Spinal cord (tissue), 10 donors: ENCODE measurements around the gene CRYL1. TPM values are rescaled to one million over a fixed set of nuclear protein-coding genes. Genes with fewer than 3 reads are reported as not detected.
A peak's percentile ranks its signal among the peaks of the same experiment; 100 is the strongest.

Experiments
- DNase-seq, 6 donors: peaks; one replicate each; pipeline versions ENCODE4 v3.0.0 to v3.0.0-alpha.2; 2013 to 2015; ENCODE audit warnings: low spot score in 6 of 6, low read depth in 4 of 6
- H3K27ac ChIP-seq: one replicate; pipeline ENCODE4 v1.5.1; 2013; ENCODE audit warnings: low read depth, low read length, control low read depth
- H3K27me3 ChIP-seq: one replicate; pipeline ENCODE4 v1.6.1; 2013; ENCODE audit warnings: low read length; ENCODE audit not compliant: control insufficient read depth, insufficient read depth
- H3K36me3 ChIP-seq: one replicate; pipeline ENCODE4 v1.6.1; 2013; ENCODE audit warnings: low read length; ENCODE audit not compliant: control insufficient read depth, insufficient read depth
- H3K4me1 ChIP-seq: one replicate; pipeline ENCODE4 v1.6.1; 2013; ENCODE audit warnings: low read length; ENCODE audit not compliant: control insufficient read depth, insufficient read depth
- H3K4me3 ChIP-seq: one replicate; pipeline ENCODE4 v1.5.1; 2013; ENCODE audit warnings: low read depth, low read length, control low read depth
- H3K9me3 ChIP-seq: one replicate; pipeline ENCODE4 v1.6.1; 2013; ENCODE audit warnings: low read length; ENCODE audit not compliant: control insufficient read depth, insufficient read depth
- WGBS: methylation state at CpG from one replicate; pipeline ENCODE4 v1.1.5; 2013; ENCODE audit warnings: missing lambda C conversion rate; ENCODE audit not compliant: insufficient coverage; 5-methylcytosine and 5-hydroxymethylcytosine counted together
- polyA plus RNA-seq, 2 donors: library from polyadenylated mRNA; unstranded; fragments of 120-200 nt; gene quantifications; one replicate each; pipeline ENCODE4 v1.2.1, GENCODE V29; 2013; ENCODE audit not compliant: insufficient read length in 2 of 2
- total RNA-seq, 2 donors: library from RNA; depleted of rRNA in 1 of 2; stranded (reverse); fragments of 120-200 nt in 1 of 2; fragments of >200 nt in 1 of 2; gene quantifications; one replicate each; pipeline versions ENCODE4 v1.2.3 to v1.2.4, GENCODE V29; 2013 to 2014
- donor health status: healthy.

CRYL1 gene
- total and polyA plus RNA-seq, 4 donors = 43.9 to 60.0 (median 52.6) TPM

DNA sequence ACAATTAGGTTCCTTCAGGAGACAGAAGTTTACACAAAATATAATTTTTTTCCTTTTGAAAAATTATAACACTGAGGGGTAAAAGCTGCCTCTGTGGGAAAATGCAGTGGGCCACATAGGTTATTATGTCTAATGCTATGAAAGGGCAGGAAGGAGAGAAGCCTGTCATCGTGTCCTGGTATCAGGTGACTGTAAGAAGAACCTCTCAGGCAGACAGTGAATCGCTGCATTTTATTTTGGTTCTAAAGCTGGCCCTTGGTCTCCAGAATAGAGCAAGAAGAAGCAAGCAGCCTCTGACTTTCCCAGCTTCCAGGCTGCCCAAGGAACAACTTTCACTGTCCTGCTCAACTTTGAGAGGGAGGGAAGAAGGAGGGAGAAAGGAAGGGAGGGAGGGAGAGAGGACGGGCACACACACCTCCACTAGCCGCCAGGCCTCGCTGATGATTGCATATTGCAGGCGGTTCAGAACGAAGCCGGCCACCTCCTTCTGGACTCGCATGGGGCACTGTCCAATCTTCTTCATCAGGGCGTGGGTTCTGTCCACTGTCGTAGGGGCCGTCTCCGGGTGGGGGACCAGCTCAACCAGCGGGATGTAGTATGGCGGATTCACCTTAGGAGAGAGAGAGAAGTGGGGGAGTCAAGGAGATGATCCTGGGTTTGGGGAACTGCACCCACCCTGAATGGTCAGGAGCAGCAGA, 93.8 kb downstream of the CRYL1 start:
- DNase-seq = no peak
- Histone ChIP-seq H3K4me3 (no peak overlapping the region), H3K4me1 (peaks cover 24% of the 10 kb centered on the region), H3K27me3 (no peaks in the 10 kb centered on the region), H3K9me3 (no peaks in the 10 kb centered on the region), H3K27ac (no peak overlapping the region), H3K36me3 (peaks cover 23% of the 10 kb centered on the region)
- WGBS = 92% methylated on average over 14 of the region's 15 CpGs

DNA sequence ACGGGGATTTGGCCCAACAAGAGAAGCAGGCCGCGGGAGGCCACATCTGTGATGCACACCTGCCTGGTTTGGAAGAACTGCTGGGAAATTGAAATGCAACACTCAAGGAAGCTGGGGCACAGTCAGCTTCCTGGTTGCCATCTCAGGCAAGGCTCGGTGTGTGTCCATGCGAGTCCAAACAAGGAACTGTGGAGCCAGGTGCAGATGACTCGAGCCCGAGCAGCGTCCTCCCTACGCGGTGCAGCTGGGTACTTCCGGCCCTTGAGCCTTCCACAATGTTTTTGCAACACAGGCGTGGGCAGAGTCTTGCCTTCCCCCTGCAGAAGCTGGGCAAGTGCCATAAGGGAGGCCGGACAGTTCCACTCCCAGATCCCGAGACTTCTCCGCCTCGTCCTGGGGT, 94.6 kb downstream of the CRYL1 start:
- H3K4me3 ChIP-seq = no peak overlapping the region
- no peaks in the 10 kb centered on the region for H3K9me3 ChIP-seq
- H3K27ac ChIP-seq = no peak overlapping the region
- peaks cover 17% of the 10 kb centered on the region for H3K36me3 ChIP-seq
- no peak for DNase-seq
- peaks cover 21% of the 10 kb centered on the region for H3K4me1 ChIP-seq
- WGBS = 93% methylated on average over 16 of the region's 16 CpGs
- no peaks in the 10 kb centered on the region for H3K27me3 ChIP-seq

DNA sequence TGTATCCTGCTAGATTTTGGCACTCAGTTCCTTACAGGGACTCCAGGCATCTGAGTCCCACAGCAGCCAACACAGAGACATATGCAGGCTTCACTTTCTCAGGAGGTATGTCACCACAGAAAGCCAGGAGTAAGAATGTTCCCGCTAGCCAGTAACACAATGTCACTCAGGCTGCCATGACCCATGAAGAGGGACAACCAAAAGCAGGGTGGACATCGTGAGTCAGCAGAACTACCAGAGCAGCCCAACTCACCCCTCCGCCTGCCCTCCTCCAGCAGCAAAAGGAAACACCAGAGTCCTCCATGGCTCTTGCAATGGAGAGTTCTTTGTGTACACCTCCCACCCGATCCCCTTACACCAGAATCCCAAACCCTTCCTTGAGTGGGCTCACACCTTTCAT, 95.4 kb downstream of the CRYL1 start:
- H3K9me3 ChIP-seq = no peaks in the 10 kb centered on the region
- 89% methylated on average over 4 of the region's 4 CpGs for WGBS
- H3K27ac ChIP-seq = no peak overlapping the region
- no peak overlapping the region for H3K4me3 ChIP-seq
- DNase-seq = no peak
- no peaks in the 10 kb centered on the region for H3K27me3 ChIP-seq
- peaks cover 21% of the 10 kb centered on the region for H3K4me1 ChIP-seq
- H3K36me3 ChIP-seq = peaks cover 12% of the 10 kb centered on the region

DNA sequence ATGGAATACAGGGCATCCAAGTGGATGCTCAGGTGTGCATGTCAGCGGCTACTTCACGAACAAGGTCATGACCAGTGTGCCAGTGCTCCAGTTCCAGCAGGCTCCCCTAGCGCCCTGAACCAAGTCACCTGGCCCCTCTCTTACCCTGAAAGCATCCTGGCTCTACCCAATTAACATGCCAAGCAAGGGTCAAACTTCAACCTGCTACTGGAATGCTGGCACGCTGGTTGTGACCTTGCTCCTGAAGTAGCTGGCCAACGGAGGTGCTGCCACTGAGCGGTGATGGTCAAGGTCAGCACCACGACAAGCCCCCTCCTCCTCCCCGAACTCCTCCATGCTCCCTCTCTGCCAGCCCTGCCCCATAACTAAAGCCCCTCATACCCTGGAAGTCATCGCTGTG, 96.0 kb downstream of the CRYL1 start:
- no peaks in the 10 kb centered on the region for H3K27me3 ChIP-seq
- DNase-seq = no peak
- no peak overlapping the region for H3K27ac ChIP-seq
- no peak overlapping the region for H3K4me3 ChIP-seq
- H3K36me3 ChIP-seq = peaks cover 15% of the 10 kb centered on the region
- peaks cover 25% of the 10 kb centered on the region for H3K4me1 ChIP-seq
- 97% methylated on average over 9 of the region's 9 CpGs for WGBS
- no peaks in the 10 kb centered on the region for H3K9me3 ChIP-seq

- no peak for DNase-seq
- Histone ChIP-seq H3K4me3 (no peak overlapping the region), H3K4me1 (peaks cover 31% of the 10 kb centered on the region), H3K36me3 (peaks cover 18% of the 10 kb centered on the region), H3K27ac (no peak overlapping the region), H3K9me3 (no peaks in the 10 kb centered on the region), H3K27me3 (no peaks in the 10 kb centered on the region)
- 91% methylated on average over 9 of the region's 11 CpGs for WGBS
Measured at GRCh38 chr13:20428666-20429644, 96.7 kb downstream of the CRYL1 start.

GRCh38 chr13:20426766-20427448, 98.8 kb downstream of the CRYL1 start:
- Histone ChIP-seq H3K9me3 (no peaks in the 10 kb centered on the region), H3K27ac (no peak overlapping the region), H3K27me3 (no peaks in the 10 kb centered on the region), H3K4me3 (no peak overlapping the region), H3K4me1 (peaks cover 31% of the 10 kb centered on the region), H3K36me3 (peaks cover 18% of the 10 kb centered on the region)
- 72% methylated on average over 8 of the region's 11 CpGs for WGBS
- DNase-seq = no peak

DNA sequence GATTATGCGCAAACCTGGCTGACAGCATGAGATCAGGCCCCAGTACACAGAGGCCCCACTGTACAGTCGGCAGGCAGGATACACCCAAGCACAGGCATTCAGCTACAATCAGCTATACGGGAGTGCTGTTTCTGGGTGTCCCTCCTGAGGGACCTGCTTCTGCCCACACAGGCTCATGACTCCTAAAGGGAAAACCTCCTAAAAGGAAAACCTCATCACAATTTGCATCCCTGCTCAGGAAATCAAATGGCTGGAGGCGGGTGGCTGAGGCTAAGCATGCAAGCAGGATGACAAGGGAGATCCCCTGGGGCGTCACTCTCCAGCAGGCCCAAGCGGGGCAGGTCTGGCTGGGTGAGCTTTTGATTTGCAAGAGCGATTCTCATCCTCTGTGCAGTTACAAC, 99.8 kb downstream of the CRYL1 start:
- peak in 1 of 6 donors; percentile 49 for DNase-seq
- no peak overlapping the region for H3K27ac ChIP-seq
- no peak overlapping the region for H3K4me3 ChIP-seq
- peaks cover 12% of the 10 kb centered on the region for H3K36me3 ChIP-seq
- 45% methylated on average over 3 of the region's 7 CpGs for WGBS
- H3K4me1 ChIP-seq = peaks cover 31% of the 10 kb centered on the region
- H3K27me3 ChIP-seq = no peaks in the 10 kb centered on the region
- H3K9me3 ChIP-seq = no peaks in the 10 kb centered on the region

- no peaks in the 10 kb centered on the region for H3K27me3 ChIP-seq
- no peaks in the 10 kb centered on the region for H3K9me3 ChIP-seq
- H3K4me3 ChIP-seq = no peak overlapping the region
- peak overlapping the region; percentile 6 for H3K27ac ChIP-seq
- WGBS = 54% methylated on average over 12 of the region's 12 CpGs
- DNase-seq = peak in 2 of 6 donors; percentile 58 to 73
- peaks cover 31% of the 10 kb centered on the region for H3K4me1 ChIP-seq
- H3K36me3 ChIP-seq = peaks cover 12% of the 10 kb centered on the region
Measured at GRCh38 chr13:20424949-20425348, 100.7 kb downstream of the CRYL1 start.

DNA sequence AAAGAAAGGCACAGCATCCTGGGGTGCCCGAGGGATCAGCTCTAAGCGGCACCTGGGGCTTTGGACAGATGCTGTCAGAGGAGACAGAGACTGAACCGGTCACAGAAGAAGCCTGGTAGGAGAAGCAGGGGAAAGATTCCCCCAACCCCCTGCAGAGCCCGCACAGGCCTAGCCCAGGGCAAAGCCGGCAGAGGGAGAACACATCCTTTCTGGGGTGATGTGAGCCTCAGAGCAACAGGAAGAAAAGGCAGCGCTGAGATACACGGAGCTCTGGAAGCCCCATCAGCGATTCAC, 101.2 kb downstream of the CRYL1 start:
- no peak for DNase-seq
- Histone ChIP-seq H3K4me3 (no peak overlapping the region), H3K4me1 (peaks cover 31% of the 10 kb centered on the region), H3K36me3 (peaks cover 8% of the 10 kb centered on the region), H3K27ac (peak overlapping the region; percentile 6), H3K27me3 (no peaks in the 10 kb centered on the region), H3K9me3 (no peaks in the 10 kb centered on the region)
- WGBS = 72% methylated on average over 6 of the region's 8 CpGs
